Sigmoid colon (tissue), 4 donors: ENCODE results near the gene XPNPEP1.

Experiments used
- EP300 ChIP-seq, 4 donors: sonication (generic); formaldehyde crosslinking; IDR thresholded peaks; one replicate each; pipeline ENCODE4 v1.6.1; 2017; ENCODE audit warnings: antibody characterized with exemption in 4 of 4
- POLR2A ChIP-seq, 2 donors: fragments of 450-650 bp; IDR thresholded peaks; one replicate each; pipeline ENCODE4 v1.6.1; 2016; ENCODE audit warnings: antibody characterized with exemption in 2 of 2, mild to moderate bottlenecking in 2 of 2, moderate library complexity in 2 of 2
- POLR2AphosphoS5 ChIP-seq, 4 donors: sonication (generic); formaldehyde crosslinking; IDR thresholded peaks; one replicate each; pipeline ENCODE4 v1.6.1; 2017; ENCODE audit warnings: antibody characterized with exemption in 4 of 4
- TF ChIP-seq, protein P1 (sequence below), 4 experiments: fragments of 450-650 bp in 3 of 4; fragments of 200-600 bp in 1 of 4; IDR thresholded peaks; one replicate each; pipeline ENCODE4 v1.5.1; 2016 to 2019; ENCODE audit warnings: antibody characterized with exemption in 4 of 4, mild to moderate bottlenecking in 3 of 4, moderate library complexity in 2 of 4

GRCh38 chr10:109880886-109881768 lies 42.2 kb downstream of the XPNPEP1 start:
- TF ChIP-seq, protein P1, sequence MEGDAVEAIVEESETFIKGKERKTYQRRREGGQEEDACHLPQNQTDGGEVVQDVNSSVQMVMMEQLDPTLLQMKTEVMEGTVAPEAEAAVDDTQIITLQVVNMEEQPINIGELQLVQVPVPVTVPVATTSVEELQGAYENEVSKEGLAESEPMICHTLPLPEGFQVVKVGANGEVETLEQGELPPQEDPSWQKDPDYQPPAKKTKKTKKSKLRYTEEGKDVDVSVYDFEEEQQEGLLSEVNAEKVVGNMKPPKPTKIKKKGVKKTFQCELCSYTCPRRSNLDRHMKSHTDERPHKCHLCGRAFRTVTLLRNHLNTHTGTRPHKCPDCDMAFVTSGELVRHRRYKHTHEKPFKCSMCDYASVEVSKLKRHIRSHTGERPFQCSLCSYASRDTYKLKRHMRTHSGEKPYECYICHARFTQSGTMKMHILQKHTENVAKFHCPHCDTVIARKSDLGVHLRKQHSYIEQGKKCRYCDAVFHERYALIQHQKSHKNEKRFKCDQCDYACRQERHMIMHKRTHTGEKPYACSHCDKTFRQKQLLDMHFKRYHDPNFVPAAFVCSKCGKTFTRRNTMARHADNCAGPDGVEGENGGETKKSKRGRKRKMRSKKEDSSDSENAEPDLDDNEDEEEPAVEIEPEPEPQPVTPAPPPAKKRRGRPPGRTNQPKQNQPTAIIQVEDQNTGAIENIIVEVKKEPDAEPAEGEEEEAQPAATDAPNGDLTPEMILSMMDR (IDR thresholded peaks at IDR 0.05), result no peak
- TF ChIP-seq POLR2AphosphoS5 (IDR thresholded peaks at IDR 0.05) (no peak), EP300 (IDR thresholded peaks at IDR 0.05) (no peak), POLR2A (IDR thresholded peaks at IDR 0.05) (no peak)
